Pons (tissue), 1 donor: Measurements from ENCODE around the gene ZBTB7C.
A peak's percentile ranks its signal among the peaks of the same experiment; 100 is the strongest.

Experiments
- DNase-seq: peaks from one replicate; pipeline ENCODE4 v3.0.0-alpha.2; 2016; ENCODE audit warnings: low spot score

ZBTB7C gene

DNA sequence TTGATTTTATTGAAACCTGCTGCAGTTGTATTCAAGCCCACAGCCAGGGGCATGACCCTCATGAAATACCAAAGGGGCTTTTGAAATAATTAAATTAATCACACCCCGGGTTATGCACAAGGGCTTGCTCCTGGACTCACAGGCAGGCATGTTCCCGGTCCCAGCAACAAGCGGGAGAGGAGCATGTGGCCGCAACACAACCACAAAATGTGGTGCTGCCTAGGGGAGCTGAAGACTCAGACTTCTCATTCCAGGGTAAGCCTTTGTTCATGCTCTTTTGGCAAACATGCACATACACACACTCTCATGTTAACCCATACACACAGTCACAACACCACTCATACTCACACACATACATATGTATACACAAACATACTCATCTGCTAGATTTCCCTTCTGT is 245.1 kb downstream of the ZBTB7C start:
- no peak for DNase-seq

DNA sequence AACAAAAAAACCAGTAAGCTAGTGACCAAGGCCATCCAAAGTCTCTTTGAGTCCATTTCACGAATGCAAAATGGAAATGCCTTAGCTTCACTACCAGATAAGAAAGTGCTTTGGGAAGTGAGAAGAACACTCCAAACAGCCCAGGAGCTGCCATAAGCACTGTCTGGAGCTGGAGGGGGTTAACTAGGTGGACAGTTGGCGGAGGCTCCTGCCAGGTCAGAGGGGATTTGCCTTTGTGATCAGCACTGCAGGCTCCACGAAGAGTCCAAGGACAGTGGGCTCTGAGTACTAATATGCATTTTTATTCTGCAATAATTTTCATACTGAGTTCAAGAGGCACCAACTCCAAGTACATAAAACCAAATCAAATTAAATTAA is 245.5 kb downstream of the ZBTB7C start:
- DNase-seq, result no peak

DNA sequence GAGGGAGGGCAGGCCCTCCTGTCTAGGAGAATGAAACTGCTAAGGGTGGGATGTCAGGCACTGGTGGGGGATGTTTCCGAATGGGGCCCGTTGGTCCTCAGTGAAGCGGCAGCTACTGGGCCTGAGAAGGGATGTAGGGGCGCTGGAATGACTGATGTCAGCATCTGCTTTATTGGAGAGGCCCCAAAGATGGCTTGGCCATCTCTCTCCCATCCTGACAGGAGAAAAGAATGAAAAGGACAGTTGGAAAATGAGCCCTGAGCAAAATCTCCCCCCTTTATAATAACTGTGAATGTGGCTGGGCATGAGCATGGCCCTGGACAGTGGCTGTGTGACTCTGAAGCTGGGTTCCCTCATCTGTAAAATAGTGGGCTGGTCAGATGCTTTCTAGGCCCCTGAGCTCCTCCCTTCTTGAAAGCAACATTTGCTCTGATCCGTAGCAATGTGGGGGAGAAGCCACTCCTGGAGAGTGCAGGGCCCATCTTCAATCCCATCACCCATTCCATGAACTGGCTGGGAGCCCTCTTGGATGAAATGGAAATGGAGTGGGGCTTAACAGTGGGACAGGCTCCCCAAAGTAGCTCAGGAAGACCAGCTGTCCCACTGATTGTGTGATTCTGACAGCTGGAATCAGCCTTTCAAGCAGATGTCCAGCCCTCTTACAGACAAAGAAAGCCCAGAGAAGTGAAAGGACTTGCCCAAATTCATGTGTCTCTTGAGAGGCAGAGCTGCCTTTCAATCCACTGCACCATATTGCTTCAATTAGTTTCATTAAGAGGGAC is 246.0 kb downstream of the ZBTB7C start:
- no peak for DNase-seq

DNA sequence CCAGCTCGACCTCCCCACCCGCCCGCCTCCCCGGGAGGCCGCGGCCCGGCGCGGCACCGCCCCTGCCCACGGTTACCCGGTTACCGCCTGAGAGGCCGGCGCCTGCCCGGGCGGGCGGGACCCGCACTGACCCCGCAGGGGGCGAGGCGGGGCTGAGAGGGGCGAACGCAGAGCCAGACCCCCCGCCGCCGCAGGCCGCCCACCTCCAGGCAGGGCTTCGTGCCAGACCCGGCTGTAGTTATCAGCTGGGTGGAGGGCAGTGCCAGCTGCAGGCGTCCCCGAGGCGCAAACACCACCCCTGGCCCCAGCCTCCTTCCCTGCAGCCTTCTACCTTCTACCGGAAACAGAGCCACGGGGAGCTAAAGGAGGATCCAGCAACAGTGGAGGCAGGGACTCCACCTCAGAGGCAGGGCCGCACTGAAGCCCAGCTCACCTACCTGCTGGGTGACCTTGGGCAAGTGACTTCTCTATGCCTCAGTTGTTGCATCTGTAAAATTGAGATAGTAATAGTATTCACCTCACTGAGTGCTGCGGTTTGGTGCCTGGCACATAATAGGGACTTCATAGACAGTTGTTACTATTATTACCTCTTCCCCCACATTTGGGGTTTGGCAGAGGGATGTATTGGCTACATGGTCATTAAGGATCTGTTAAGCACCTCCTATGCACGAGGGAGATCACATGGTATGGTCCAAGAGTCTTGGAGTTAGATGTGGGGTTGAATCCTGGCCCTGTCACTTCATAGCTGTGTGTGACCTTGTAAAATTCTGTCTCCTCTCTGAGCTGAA is 247.1 kb downstream of the ZBTB7C start:
- DNase-seq, result no peak

DNA sequence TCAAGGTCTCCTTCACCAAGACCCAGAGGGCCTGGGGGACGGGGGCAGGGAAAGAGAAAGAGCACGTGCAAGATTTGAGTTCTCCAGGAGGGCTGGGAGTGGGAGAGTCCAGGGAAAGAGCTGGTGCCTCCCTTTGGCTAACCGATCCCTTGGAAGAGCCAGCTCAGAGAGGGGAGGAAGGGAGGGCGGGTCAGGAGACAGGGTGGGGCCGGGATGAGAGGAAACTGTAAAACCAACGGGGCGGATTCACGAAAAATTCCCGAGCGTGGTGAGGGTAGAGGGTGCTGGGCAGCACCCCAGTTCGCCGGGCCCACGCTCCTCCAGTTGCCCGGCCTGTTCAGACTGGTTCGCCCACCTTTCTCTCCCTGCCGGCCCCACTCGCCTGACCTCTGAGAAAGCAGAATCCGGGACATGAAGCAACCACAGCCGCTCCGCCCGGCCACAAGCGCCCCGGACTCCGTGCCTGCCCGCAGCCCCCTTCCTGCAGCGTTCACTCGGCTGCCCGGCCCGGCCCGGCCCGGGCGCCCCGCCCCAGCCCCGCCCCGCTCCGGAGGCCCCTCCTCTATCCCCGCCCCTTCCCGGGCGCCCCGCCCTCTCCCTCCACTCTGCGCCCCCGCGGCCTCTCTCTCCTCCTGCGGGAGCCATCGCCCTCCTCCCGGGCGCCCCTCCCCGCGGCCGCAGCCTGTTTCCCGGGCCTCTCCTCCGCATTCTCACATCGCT is 247.8 kb downstream of the ZBTB7C start:
- DNase-seq, result peak; percentile 38

DNA sequence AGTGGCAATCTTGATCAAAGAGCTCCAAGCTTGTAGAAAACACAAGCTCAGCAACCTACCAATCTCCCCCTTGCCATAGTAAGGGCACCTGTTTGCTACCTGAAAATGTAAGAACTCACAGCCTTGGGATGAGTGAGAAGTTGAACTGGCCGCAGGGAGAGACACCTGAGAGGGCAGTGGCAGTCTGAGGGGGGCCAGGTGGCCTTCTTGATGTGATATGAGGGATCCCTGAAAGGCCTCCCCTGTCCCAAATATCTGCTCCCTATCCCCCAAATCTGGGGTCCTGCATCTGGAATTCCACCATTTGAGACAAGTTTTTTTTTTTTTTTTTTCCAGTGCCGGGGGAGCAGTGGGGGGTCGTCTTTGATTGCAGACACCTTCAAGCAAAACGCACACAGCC is 248.6 kb downstream of the ZBTB7C start:
- no peak for DNase-seq

DNA sequence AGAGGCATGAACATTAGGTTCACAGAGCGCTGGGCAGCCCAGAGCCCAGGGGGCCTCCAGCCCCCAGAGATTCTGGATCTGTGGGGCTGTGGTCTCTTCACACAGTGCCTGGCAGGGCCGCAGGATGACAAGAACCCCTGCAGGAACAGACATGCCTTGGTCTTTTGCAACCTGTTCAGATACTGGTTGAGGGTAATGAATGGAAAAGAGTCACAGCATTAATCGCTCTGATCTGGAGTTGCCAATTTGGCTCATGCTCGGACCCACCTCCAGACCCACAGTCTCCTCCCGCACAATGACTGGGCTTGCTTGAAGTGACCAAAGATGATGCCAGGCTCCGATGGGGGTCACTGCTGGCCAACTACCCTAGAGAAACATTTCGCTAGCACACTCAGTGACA is 249.4 kb downstream of the ZBTB7C start:
- no peak for DNase-seq

DNA sequence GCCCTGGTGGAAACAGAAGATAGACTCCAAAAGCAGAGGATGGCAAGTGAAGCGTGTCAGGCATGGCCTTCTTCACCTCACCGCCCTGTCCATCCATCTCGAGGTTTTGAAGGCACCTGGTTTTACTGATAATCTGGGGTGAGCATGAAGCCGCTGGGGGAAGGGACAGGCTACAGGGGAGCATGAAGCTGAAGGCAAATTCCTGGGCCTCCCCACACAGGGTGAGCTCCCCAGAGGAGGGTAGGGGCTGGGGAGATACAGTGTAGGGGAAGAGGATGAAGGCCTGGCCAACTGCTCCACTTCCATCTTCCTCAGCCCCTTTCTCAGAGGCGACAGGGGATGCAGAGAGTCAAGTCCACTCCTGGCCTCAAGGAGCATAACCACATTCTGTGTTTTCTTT is 250.5 kb downstream of the ZBTB7C start:
- no peak for DNase-seq

DNA sequence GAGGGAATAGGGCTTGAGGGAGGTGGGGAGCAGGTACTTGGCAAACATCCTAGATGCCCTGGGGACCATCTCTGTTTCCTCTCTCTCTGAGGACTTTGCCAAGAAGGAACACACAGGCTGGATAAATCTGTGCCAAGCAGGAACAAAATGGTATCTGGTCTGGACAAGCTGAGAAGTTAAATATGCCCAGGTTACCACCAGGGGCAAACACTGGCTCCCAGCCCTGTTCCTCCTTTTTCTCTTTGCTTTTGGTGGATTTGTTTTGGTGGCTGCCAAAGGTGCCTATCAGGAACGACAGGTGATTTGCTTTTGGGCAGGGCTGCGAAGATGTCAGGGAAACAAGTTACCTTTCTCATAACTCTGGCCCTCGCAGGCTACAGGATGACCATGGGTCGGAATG is 251.2 kb downstream of the ZBTB7C start:
- DNase-seq, result no peak

DNA sequence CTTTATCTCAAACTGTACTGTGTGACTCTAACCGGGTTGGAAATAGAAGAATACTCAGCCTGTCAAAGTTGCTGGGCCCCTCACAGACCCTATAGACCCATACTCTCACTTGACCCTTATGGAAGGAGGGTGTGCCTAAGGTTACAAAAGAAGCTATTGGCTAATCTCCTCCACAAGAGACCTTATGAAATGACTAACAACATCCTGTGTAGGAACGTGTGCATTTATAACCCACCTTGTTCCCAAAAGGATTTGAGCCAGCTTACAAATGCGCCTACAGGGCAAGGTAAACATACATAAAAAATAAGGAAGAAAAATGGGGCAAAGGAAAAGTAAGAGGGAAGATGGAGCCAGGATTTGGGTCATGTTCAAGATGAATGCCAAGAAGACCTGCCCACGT is 253.3 kb downstream of the ZBTB7C start:
- DNase-seq, result no peak

DNA sequence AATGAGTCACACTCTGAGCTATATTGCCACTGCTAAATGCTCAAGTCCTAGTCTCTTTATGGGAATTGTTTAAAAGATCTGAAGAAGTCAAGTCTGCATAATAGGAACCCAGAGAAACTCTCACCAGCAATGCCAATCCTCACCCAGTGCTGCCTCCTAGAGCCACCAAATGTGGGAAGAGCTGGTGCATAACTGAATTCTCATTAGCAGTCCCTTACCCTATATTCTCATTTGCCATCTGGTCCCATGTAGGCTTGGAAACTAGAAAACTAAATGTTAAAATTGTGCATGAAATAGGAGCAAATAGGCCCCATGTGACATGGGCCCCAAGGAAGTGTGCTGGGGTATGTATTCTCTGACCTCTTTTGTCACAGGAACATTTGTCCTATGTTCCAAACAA is 254.4 kb downstream of the ZBTB7C start:
- no peak for DNase-seq

DNA sequence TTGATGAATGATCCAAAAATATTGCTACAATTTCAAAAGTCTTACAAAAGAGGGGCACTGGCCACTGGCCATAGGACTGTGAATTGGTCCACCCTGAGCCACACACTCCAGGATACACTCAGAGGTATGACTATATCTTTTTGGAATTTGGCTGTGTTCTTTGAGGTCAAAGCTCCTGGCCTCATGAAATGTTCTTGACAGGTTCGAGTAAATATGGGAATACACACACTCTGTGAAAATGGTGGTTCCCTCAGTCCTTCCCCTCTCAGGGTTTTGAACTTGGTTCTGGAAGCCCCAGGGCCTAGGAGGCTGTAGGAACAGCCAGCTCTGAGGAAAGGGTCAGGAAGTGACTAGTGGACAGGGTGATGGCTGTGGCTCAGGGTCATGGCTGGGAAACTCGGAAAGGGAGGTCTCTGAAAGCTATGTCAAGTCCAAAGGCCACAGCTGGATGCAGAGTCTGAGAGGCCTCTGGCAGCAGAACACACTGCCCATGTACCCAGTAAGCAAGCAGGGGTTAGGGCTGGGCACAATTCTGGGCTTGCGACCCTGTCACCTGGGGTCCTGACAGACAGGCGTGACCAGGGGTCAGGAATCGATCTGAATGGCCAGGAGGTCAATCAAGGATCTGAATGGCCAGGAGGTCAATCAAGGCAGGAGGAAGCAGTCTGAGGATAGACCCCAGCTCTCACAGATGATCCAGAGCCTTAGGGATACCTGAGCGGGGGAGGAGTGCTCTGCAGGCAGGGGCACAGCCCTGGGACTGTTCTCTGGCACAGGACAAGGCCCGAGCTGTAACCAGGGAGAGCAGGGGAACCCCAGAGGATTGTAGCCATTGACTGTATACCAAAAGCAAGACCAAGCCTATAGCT is 255.3 kb downstream of the ZBTB7C start:
- DNase-seq, result no peak

DNA sequence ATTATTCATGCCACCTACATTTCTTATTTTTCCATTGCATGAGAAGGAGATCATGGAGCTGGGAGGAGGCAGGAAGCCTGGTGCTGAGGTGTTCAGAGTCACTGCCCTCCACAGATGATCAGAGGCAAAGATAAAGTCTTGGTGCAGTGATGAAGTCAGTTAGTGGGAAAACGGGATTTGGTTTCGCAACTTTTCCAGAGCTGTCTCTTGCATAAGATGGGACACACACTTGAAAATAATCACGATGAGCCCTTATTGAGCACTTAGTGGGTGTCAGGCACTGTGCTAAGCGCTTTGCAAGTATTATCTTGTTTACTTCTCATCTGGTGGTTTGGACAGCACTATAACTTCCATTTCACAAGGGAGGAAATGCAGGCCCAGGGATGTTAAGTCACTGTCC is 256.6 kb downstream of the ZBTB7C start:
- DNase-seq, result no peak

DNA sequence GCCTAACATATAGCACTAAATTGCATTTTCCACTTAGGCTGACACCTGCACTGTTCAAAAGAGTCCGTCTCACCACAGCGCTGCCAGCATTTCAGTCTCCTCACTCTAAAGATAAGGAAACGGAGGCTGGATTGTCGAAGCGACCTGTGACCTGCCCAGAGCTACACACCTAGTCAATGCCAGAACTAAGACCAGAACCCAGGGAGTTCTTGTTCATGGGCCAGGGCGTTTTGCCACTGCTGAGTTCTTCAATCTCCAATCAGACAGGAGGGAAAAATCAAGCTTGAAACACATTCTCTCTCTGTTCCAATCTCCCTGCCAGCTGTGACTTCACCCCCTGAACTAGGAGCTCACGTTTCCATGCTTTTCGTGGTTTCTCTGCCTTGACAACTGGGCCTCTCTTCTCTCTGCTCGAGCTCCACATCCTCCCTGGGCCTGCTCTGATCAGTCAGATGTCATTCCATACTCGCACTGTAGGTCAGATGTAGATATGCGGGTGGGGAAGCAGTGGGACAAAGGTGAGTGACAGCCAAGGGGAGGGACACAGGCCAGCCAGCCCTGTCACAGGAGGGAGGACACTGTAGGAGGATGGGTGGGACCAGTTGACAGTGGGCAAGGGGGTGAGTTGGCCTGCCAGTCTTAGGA is 257.6 kb downstream of the ZBTB7C start:
- DNase-seq, result no peak

DNA sequence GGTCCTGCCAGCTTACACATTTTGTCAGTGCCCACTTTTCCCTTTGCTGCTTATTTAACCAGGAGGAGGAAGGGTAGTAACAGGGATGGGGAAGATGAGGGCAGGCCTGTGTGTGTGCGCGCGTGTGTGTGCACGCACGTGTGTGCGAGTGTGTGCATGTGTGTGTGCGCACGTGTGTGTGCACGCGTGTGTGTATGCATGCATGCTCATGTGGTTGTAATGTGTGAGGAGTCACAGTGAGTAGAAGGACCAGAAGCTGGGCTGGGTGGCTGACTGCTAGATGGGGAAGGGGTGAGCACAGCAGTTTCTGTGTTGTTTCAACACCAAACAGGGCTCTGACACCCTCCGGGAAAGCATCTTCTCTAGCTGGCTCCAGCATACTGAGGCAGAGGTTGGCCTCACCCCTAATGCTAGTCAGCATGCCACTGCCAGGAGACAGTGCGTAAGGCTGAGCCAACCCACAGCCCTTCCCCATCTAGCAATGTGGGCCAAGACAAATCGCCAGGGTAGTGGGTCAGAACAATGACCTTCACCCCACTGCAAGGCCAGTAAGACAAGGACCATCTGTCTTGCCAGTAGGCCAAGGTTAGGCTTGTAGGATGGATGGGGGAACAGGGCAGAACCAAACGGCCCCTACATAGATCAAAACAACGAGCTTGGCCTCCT is 260.0 kb downstream of the ZBTB7C start:
- DNase-seq, result no peak

DNA sequence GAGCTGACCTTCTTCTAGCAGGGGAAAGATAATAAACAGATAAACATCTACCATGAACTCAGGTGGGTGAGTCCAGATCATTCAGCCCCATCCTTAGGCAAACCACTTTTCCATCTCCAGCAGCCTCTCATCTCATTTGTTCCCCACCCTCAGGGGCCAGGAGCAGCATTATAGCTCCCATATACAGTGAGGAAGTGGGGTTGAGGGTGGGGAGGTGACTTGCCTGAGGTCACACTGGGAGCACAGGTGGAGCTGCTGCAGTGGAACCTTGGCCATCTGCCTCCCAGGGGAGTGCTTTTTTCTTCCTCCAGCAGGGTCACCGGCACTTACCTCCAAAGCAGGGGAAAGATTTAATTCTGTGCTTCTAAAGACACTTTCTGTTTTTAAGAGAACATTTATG is 266.2 kb downstream of the ZBTB7C start:
- no peak for DNase-seq

DNA sequence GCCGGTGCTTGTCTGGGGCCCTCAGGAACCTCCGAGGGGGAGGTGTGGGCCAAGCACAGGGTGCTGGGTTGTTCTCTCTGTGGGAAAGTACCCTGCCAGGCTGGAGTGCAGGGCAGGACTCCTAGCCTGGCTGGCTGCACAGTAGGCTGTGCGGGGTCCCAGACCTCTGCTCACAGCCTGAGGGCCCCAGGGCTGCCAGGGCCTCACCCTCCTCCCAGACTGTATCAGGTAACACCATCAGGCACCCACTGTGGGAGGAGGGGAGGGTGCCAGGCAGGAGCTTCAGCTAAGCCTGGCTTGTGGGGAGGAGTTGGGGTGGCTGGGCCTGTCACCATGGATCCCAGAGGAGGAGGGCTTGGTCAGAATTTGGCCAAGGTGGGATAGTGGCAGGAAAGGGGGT is 266.8 kb downstream of the ZBTB7C start:
- no peak for DNase-seq

DNA sequence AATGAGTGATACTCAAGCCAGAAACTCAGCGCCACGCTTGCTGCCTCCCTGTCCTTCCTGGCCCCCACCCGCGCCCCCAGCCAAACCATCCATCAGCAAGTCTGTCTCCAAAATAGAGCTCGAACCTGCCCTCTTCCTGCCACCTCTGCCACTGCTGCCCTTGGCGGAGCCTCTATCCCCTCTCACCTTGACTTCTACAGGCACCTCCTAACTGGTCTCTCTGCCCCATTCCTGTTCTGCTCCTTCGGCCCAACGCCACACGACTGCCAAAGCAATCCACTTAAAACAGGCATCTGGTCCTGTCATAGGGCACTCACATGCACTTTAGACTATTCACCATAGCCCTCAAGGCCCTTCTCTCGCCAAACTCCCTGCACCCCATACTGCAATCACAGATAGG is 268.5 kb downstream of the ZBTB7C start:
- no peak for DNase-seq

DNA sequence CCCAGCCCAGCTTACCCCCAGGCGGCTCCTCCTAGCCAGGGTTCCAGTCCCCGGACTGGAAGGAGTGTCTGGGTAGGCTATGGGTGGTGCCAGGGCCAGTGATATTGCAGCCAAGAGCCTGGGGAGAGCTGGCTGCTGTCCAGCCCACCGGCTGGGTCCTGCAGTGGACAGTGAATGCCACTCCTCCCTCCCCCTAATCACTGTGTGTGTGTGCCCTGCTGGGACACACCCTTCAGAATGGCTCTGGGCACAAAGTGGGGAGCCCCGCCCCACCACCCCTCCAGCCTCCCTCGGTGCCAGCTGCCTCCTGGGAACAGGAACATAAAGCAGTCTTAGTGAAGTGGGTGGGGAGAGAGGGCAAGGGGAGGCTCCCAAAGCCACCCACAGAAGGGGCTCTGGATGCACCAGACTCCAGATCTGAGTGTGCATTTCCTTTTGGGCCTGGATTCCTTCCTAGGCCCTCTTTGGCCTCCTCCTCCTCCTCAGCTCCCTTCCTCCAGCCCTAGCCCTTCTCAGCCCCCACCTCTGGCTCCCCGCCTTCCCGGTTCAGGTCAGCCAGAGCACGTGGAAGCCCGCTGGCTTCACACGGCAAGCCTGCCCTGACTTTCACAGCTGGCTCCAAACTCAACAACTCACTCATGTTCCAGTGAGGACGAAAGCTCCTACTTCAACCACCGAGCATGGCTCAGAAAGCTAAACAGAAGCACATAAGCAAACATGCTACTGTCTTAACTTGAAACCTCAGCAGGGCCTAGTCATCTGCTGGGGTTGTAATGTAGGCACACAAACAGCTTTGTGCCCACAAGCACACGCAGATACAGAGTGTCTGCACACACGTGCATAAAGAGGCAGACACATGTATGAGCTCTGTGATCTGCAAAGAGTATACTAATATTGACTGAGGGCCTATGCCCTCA is 269.5 kb downstream of the ZBTB7C start:
- no peak for DNase-seq
